Central memory CD4-positive, alpha-beta T cell (primary cell): ENCODE measurements around the gene DTX3L.

Experiments used
- DNase-seq: peaks from one replicate; pipeline ENCODE4 v3.0.0; 2022

The DTX3L gene

DNA sequence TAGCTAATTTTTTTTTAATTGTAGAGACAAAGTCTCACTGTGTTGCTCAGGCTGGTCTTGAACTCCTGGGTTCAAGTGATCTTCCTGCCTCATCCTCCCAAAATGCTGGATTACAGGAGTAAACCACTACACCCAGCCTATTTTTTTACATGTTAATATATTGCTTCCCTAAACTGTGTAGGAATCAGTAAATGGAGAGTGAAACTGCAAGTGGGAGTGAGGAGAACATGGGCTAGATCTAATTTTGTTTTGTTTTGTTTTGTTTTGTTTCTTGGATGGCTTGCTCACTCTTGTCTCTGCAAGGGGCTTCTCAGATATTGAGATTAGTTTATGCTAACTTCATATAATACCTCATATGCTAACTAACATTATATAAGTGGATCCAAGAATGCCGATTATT lies 44.8 kb downstream of the DTX3L start:
- no peak for DNase-seq

DNA sequence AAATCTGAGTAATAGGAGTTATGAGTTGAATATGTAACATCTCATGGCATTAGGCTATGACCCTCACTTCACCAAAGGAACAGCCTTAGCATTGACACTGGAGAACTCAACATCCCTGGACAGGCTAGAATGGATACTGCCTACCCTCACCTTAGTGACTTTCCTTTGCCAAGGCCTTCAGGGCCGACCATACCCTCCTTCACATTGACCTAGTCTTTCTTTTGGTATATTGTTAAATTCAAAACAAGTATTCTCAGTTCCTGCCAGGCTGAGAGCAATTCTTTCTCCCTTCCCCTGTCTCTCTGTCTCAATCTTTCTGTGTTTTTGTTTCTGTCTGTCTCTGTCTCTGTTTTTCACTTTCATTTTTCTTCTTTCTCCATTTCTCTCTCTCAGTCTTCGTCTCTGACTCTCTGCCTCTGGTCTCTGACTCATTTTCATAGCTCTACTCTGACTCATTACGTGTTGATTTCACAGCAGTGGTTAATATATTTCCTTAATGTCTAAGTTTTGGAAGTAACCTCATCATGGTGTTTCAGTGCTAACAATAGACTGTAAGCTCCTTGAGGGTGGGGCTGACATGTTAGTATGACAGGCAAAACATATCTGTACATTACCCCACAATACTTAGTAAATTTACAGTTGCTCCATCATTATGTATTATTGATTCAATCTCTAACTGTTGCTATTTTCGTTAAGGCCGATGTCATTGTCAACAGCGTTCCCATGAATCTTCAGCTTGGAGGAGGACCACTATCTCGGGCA lies 45.8 kb downstream of the DTX3L start:
- DNase-seq: no peak

- no peak for DNase-seq
These were observed 48.6 kb downstream of the DTX3L start for GRCh38 chr3:122612696-122613095.

- DNase-seq: no peak
These were observed 51.2 kb downstream of the DTX3L start for GRCh38 chr3:122615303-122615702.

GRCh38 chr3:122618614-122619013 lies 54.5 kb downstream of the DTX3L start:
- no peak for DNase-seq

- no peak for DNase-seq
These were observed 54.9 kb downstream of the DTX3L start for GRCh38 chr3:122619040-122619439.

DNA sequence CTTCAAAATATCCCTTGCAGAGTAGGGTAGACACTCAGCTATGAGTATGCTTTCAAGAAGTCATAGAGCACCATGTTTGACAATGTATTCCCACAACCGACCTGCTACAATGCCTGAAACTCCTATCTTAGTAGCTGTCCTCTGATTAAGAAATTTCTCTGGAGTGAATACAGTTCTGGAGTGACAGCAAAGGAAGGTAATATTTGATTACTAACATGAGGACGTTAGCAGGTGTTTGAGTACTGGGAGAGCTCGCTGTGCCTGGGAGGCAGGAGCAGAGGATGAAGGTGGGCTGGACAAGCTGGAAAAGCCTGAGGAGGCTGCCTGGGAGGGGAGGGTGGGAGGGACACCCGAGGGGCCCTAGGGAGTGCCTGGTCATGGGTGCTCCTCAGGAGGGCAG lies 56.3 kb downstream of the DTX3L start:
- DNase-seq: no peak

GRCh38 chr3:122621112-122621511 lies 57.0 kb downstream of the DTX3L start:
- DNase-seq: no peak

DNA sequence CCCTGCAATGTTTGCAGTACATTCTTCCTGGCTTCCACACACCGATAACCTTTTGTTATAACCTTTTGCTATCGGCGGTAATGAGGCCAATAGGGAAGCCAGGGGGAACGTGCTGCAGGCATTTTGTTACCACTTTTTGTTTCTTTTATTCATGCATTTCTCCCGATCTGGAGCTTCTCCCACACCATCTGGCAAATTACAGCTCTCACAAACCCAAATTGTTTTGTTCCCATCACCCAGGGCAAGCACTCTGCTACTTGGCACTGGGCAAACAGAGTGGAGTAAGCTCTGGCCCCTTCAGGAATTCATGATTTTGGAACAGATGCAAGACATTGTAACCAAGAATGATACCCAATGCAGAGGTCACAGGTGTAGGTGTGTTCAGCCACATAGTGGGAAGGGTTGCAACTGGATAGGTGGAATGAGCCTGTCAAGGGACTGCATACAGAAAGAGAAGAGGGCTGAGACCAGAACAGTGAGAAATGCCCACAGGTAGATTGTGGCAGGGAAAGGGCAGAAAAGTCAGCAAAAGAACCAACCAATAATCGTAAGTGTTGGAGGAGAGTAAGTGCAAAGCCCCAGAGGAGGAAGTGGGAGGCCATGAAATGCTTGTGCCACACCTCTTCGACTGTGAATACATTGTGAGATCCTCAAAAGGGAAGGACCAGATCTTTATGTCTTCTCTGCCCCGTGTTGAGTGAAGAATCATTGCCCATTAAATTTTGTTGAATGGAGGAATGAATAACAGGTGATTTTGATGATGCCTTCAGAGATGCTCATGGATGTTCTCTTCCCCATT lies 59.1 kb downstream of the DTX3L start:
- no peak for DNase-seq
